Inflammatory macrophage treated with lipopolysaccharide for 4 hours (primary cell): ENCODE measurements around the gene ZNF865.

Experiments
- DNase-seq: peaks from one replicate; pipeline ENCODE4 v3.0.0-alpha.2; 2020

ZNF865 gene

GRCh38 chr19:55663846-55664536 is 58.5 kb downstream of the ZNF865 start:
- DNase-seq, result no peak

GRCh38 chr19:55666343-55667005 is 61.0 kb downstream of the ZNF865 start:
- DNase-seq, result no peak
